GM12875 (cell line): ENCODE measurements around the gene PNMT.

Source experiments
- H3K4me3 ChIP-seq: one replicate; pipeline ENCODE4 v1.5.1; 2011; ENCODE audit warnings: low read depth, low read length, control low read depth
- TF ChIP-seq, protein P1 (sequence below): IDR thresholded peaks from 2 replicates; pipeline ENCODE4 v1.5.1; 2011; ENCODE audit warnings: low read depth, mild to moderate bottlenecking, control low read depth, inconsistent platforms, low read length, moderate library complexity, borderline replicate concordance; ENCODE audit not compliant: insufficient read depth

PNMT gene

DNA sequence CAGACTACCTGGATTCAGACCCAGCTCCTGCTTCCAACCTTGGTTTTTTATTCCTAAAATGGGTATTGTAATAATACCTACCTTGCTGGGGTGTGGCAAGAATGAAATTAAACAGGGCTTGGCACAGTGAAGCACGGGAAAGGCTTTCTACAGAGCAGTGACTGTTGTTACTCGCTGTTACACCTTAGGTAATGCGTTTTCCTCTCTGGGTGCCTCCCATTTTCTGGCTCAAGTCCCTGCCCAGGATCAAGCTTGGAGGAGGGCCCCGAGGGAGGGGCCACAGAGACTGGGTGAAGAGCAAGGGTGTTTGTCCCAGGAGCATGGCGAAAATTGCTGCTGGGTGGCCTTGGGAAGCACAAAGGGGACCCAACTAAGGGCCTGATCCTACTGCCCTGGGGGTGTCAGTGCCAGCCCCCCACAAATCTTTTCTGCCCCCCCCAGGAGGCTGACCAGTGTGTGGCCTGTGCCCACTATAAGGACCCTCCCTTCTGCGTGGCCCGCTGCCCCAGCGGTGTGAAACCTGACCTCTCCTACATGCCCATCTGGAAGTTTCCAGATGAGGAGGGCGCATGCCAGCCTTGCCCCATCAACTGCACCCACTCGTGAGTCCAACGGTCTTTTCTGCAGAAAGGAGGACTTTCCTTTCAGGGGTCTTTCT is 48.8 kb downstream of the PNMT start:
- TF ChIP-seq, protein P1, sequence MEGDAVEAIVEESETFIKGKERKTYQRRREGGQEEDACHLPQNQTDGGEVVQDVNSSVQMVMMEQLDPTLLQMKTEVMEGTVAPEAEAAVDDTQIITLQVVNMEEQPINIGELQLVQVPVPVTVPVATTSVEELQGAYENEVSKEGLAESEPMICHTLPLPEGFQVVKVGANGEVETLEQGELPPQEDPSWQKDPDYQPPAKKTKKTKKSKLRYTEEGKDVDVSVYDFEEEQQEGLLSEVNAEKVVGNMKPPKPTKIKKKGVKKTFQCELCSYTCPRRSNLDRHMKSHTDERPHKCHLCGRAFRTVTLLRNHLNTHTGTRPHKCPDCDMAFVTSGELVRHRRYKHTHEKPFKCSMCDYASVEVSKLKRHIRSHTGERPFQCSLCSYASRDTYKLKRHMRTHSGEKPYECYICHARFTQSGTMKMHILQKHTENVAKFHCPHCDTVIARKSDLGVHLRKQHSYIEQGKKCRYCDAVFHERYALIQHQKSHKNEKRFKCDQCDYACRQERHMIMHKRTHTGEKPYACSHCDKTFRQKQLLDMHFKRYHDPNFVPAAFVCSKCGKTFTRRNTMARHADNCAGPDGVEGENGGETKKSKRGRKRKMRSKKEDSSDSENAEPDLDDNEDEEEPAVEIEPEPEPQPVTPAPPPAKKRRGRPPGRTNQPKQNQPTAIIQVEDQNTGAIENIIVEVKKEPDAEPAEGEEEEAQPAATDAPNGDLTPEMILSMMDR: no peak
- H3K4me3 ChIP-seq: no peak overlapping the region

DNA sequence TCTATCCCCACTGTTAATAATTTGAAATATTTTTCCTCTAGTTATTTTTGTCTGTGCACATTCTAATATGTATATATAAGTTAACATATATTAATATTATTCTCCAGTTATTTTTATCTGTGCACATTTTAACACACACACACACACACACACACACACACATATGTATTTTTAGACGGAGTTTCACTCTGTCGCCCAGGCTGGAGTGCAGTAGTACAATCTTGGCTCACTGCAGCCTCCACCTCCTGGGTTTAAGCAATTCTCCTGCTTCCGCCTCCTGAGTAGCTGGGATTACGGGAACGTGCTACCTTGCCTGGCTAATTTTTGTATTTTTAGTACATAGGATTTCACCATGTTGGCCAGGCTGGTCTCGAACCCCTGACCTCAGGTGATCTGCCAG is 49.4 kb downstream of the PNMT start:
- TF ChIP-seq, protein P1: no peak
- no peak overlapping the region for H3K4me3 ChIP-seq

DNA sequence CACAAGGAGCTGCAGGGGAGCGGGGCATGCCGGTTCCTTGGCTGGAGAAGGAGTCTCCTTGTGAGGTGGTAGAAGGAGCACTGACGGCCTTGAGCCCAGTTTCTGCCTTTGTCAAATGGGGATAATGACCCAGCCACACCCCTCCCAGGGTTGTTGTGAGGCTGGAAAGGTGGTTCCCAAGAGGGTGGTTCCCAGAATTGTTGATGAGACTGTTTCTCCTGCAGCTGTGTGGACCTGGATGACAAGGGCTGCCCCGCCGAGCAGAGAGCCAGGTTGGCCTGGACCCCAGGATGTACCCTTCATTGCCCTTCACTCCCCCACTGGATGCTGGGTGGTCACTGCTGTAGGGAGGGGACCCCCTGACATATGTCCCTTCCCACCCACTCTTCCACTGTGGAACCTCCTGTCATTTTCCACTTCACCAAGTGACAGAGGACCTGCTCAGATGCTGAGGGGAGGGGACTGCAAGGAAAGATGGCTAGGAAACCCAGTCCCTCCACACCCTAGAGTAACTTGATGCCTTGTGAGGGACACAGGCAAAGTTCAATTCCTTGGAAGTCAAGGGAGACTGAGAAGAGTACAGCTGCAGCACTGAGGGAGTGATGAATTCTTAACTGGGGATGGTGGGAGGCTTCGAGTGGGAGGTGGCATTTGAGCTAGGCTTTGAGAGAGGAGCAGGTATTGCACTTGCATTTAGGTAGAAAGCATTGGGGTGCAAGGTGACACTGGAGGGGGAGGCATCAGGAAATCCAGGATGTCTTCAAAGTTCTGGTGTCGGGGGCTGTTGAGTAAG is 51.5 kb downstream of the PNMT start:
- TF ChIP-seq, protein P1: no peak
- no peak overlapping the region for H3K4me3 ChIP-seq
